SK-N-SH (cell line): Measurements from ENCODE around the gene ANKFN1. TPM values are rescaled to one million over a fixed set of nuclear protein-coding genes. Genes with fewer than 3 reads are reported as not detected.

ENCODE experiments used
- CTCF ChIA-PET: fragments of 300-600, 350-600 bp; formaldehyde crosslinking; extraction: SDS; loops from one replicate; lab custom pipeline; 2021; lab: Yijun Ruan, JAX
- POLR2A ChIA-PET: fragments of 350-600 bp; sonication (Branson Sonifier 250); formaldehyde crosslinking; extraction: SDS; loops from one replicate; lab custom pipeline; 2020; ENCODE audit warnings: antibody characterized with exemption, inconsistent platforms; lab: Yijun Ruan, JAX
- DNase-seq: peaks from one replicate; pipeline ENCODE4 v3.0.0; 2012
- H2AFZ ChIP-seq: fragments of 200-600 bp; sonication (generic); 2 replicates; pipeline ENCODE4 v1.8.1; 2016; ENCODE audit warnings: antibody characterized with exemption, mild to moderate bottlenecking, low read depth
- H3F3A ChIP-seq: fragments of 200-600 bp; sonication (generic); replicated peaks from 2 replicates; pipeline ENCODE3; 2016; ENCODE audit warnings: antibody characterized with exemption, mild to moderate bottlenecking; ENCODE audit not compliant: insufficient read depth
- H3K27ac ChIP-seq, 2 experiments: fragments of 200-500 bp in 1 of 2; fragments of 200-600 bp in 1 of 2; sonication (Bioruptor generic) in 1 of 2; sonication (generic), shearing (Covaris generic) in 1 of 2; 2 replicates each; pipeline versions ENCODE4 v1.5.1 to v1.6.1; 2014 to 2016; ENCODE audit warnings: low read depth in 2 of 2, inconsistent platforms in 1 of 2, low read length in 1 of 2, mild to moderate bottlenecking in 1 of 2, mixed read lengths in 1 of 2
- H3K27me3 ChIP-seq: fragments of 200-600 bp; sonication (generic), shearing (Covaris generic); 2 replicates; pipeline ENCODE4 v1.6.1; 2016; ENCODE audit warnings: mixed run types; ENCODE audit not compliant: insufficient read depth
- H3K36me3 ChIP-seq, 2 experiments: fragments of 200-500 bp in 1 of 2; fragments of 200-600 bp in 1 of 2; sonication (Bioruptor generic) in 1 of 2; sonication (generic) in 1 of 2; replicated peaks in 1 of 2; 2 replicates each; pipeline versions ENCODE3 to v1.5.1; 2014 to 2016; ENCODE audit warnings: low read length in 1 of 2, mild to moderate bottlenecking in 1 of 2; ENCODE audit not compliant: insufficient read depth in 2 of 2, control insufficient read depth in 1 of 2
- H3K4me1 ChIP-seq, 2 experiments: fragments of 200-500 bp in 1 of 2; fragments of 200-600 bp in 1 of 2; sonication (Bioruptor generic) in 1 of 2; sonication (generic), shearing (Covaris generic) in 1 of 2; 2 replicates each; pipeline versions ENCODE4 v1.5.1 to v1.6.1; 2014 to 2016; ENCODE audit warnings: low read depth in 1 of 2, low read length in 1 of 2, mixed run types in 1 of 2; ENCODE audit not compliant: insufficient read depth in 2 of 2, control insufficient read depth in 1 of 2
- H3K4me2 ChIP-seq: fragments of 200-600 bp; sonication (generic), shearing (Covaris generic); 2 replicates; pipeline ENCODE4 v1.6.1; 2017; ENCODE audit warnings: mixed run types
- H3K4me3 ChIP-seq, 2 experiments: fragments of 200-500 bp in 1 of 2; fragments of 200-600 bp in 1 of 2; sonication (Bioruptor generic) in 1 of 2; sonication (generic), shearing (Covaris generic) in 1 of 2; 2 replicates each; pipeline versions ENCODE4 v1.5.1 to v1.8.1; 2014 to 2016; ENCODE audit warnings: low read depth in 2 of 2, inconsistent platforms in 1 of 2, low read length in 1 of 2, mild to moderate bottlenecking in 1 of 2, mixed read lengths in 1 of 2, moderate library complexity in 1 of 2
- H3K79me2 ChIP-seq: fragments of 200-600 bp; sonication (generic); 2 replicates; pipeline ENCODE4 v1.8.1; 2017; ENCODE audit warnings: mild to moderate bottlenecking; ENCODE audit not compliant: insufficient read depth
- H3K9ac ChIP-seq: fragments of 200-600 bp; sonication (generic); 2 replicates; pipeline ENCODE4 v1.6.1; 2017; ENCODE audit warnings: mixed run types
- H3K9me2 ChIP-seq: fragments of 200-600 bp; sonication (generic); 2 replicates; pipeline ENCODE4 v1.6.1; 2017; ENCODE audit warnings: mixed run types
- H3K9me3 ChIP-seq: fragments of 200-600 bp; sonication (generic); 2 replicates; pipeline ENCODE4 v1.6.1; 2017; ENCODE audit warnings: mixed run types, mild to moderate bottlenecking, moderate library complexity
- H4K20me1 ChIP-seq: fragments of 200-600 bp; sonication (generic); 2 replicates; pipeline ENCODE4 v1.6.1; 2017; ENCODE audit warnings: mild to moderate bottlenecking, mixed run types; ENCODE audit not compliant: insufficient read depth
- ELF1 ChIP-seq: IDR thresholded peaks from 2 replicates; pipeline ENCODE4 v1.4.0; 2012
- EP300 ChIP-seq, 2 experiments: IDR thresholded peaks; 2 replicates each; pipeline versions ENCODE4 v1.4.0 to v1.6.1; 2012; ENCODE audit warnings: borderline replicate concordance in 1 of 2, low read depth in 1 of 2, low read length in 1 of 2
- EZH2phosphoT487 ChIP-seq: fragments of 200-600 bp; sonication (generic); IDR thresholded peaks from 2 replicates; pipeline ENCODE4 v1.6.1; 2017; ENCODE audit warnings: low read depth, mixed run types, mild to moderate bottlenecking, antibody characterized with exemption, moderate library complexity, borderline replicate concordance
- GATA2 ChIP-seq: sonication (generic); formaldehyde crosslinking; IDR thresholded peaks from 2 replicates; pipeline ENCODE4 v1.5.0; 2020; ENCODE audit warnings: mild to moderate bottlenecking, missing genetic modification reagents
- NFIC ChIP-seq: IDR thresholded peaks from 2 replicates; pipeline ENCODE4 v1.4.0; 2012; ENCODE audit warnings: borderline replicate concordance
- POLR2AphosphoS5 ChIP-seq: IDR thresholded peaks from 2 replicates; pipeline ENCODE4 v1.6.1; 2012; ENCODE audit warnings: low read depth, low read length
- RCOR1 ChIP-seq: fragments of 150-350 bp; IDR thresholded peaks from 2 replicates; pipeline ENCODE4 v1.6.1; 2017; ENCODE audit warnings: antibody characterized with exemption, low read length
- RXRA ChIP-seq: IDR thresholded peaks from 2 replicates; pipeline ENCODE4 v1.4.0; 2012; ENCODE audit warnings: low read depth, mild to moderate bottlenecking, borderline replicate concordance
- SMC3 ChIP-seq: IDR thresholded peaks from 2 replicates; pipeline ENCODE4 v1.6.1; 2012; ENCODE audit warnings: low read depth, low read length, improper control_type of control experiment
- TAF1 ChIP-seq: IDR thresholded peaks from 2 replicates; pipeline ENCODE4 v1.6.1; 2012; ENCODE audit warnings: low read depth, mild to moderate bottlenecking, low read length, moderate library complexity, borderline replicate concordance
- TEAD4 ChIP-seq: IDR thresholded peaks from 2 replicates; pipeline ENCODE4 v1.4.0; 2012; ENCODE audit warnings: mild to moderate bottlenecking, borderline replicate concordance; ENCODE audit not compliant: insufficient read depth
- WGBS: methylation state at CpG from one replicate; pipeline ENCODE4 v1.1.6; 2017; ENCODE audit warnings: low lambda C conversion rate; 5-methylcytosine and 5-hydroxymethylcytosine counted together
- polyA plus RNA-seq, 3 experiments: library from polyadenylated mRNA; depleted of rRNA; stranded (reverse); fragments of >200 nt; gene quantifications; 2 replicates each; pipeline ENCODE4 v1.2.3, GENCODE V29; 2012
- small RNA-seq, 7 experiments: library from RNA; depleted of rRNA; stranded (forward); fragments of <200 nt; gene quantifications; one replicate each; pipeline ENCODE3, GENCODE V24; 2012

Gene ANKFN1
- polyA plus RNA-seq, 1 of the 3 experiments (the other 2 are of a cell fraction) = 0.07 TPM

DNA sequence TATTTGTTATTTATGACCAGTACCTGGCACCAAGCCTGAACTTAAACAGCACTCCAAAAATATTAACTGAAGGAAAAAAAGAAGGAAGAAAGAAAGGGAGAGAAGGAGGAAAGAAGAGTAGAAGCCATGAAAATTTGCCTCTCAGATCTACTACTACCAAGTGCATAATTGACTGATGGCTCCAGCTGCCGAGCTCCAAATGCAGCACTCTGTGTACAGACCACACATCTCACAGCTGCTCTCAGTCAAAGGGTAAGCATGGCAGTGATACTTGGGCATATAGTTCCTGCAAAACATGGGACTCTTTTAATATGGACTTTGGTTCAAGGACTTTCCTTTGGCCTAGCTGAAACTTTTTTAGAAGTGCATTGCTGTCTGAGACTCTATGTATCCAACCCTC is 396.2 kb downstream of the ANKFN1 start (continued):
- no peak for TF ChIP-seq ELF1

DNA sequence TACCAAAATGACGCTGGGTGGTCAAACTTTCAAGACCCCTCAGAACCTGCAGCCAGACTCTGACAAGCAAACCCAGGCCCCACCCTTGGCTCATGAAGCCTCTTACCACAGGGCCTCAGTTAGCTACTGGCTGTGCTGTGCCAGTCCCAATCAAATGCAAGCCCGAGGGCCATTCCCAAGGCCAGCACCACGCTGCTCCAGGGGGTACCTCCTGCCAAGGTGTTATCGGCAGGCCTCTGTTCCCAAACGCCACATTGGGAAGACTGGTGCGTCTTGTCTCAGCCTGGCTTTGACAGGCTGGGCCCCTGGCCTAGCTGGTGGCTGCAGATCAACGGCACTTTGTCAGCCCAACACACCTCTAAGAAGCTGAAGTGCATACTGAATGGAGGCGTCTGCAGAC is 404.4 kb downstream of the ANKFN1 start:
- Histone ChIP-seq H3K27me3 (peaks cover 11% of the 10 kb centered on the region), H4K20me1 (no peaks in the 10 kb centered on the region), H3K4me2 (no peak overlapping the region), H3K36me3 (no peaks in the 10 kb centered on the region), H2AFZ (no peak overlapping the region), H3K9me2 (no peaks in the 10 kb centered on the region), H3K9ac (no peak overlapping the region), H3K4me3 (no peak overlapping the region), H3F3A (no peaks in the 10 kb centered on the region), H3K4me1 (no peaks in the 10 kb centered on the region), H3K79me2 (no peaks in the 10 kb centered on the region), H3K27ac (no peak overlapping the region), H3K9me3 (no peaks in the 10 kb centered on the region)
- CTCF ChIA-PET = no interaction called here
- WGBS = 20% methylated on average over 8 of the region's 8 CpGs
- TF ChIP-seq RXRA = no peak
- no peak for TF ChIP-seq EP300 (IDR thresholded peaks at IDR 0.05; ENCODE audit: borderline replicate concordance in 1 of 2, low read depth in 1 of 2, low read length in 1 of 2)
- no peak for DNase-seq
- POLR2A ChIA-PET = no interaction called here

DNA sequence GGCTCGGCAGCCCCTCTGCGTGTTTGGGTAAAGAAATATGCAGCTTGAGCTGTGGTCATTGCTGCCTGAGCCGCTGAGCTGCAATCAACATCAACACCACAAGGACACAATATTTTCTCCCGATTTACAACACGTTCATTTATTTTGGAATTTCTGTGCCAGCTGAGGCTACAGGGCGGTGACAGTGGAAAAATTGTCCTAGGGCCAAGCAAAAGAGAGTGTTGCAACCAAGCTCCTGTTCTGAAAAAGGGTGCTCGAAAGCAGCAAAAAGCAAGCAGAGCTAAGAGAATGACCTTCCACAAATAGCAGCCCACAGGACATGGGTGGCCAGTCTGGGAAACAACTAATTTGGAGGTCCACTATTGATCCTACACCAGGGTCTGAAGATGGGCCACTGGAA is 404.8 kb downstream of the ANKFN1 start:
- no peaks in the 10 kb centered on the region for H3K9me2 ChIP-seq
- no peak for DNase-seq
- H3F3A ChIP-seq = no peaks in the 10 kb centered on the region
- no peaks in the 10 kb centered on the region for H3K4me1 ChIP-seq
- ChIA-PET CTCF (no interaction called here), POLR2A (no interaction called here)
- no peak overlapping the region for H3K4me3 ChIP-seq
- H3K27ac ChIP-seq = no peak overlapping the region
- no peaks in the 10 kb centered on the region for H4K20me1 ChIP-seq
- H2AFZ ChIP-seq = no peak overlapping the region
- H3K9ac ChIP-seq = no peak overlapping the region
- 10% methylated on average over 7 of the region's 7 CpGs for WGBS
- H3K27me3 ChIP-seq = peaks cover 11% of the 10 kb centered on the region
- no peaks in the 10 kb centered on the region for H3K9me3 ChIP-seq
- no peak for TF ChIP-seq GATA2 (CRISPR knock-in tag)
- TF ChIP-seq EP300 (IDR thresholded peaks at IDR 0.05; ENCODE audit: borderline replicate concordance in 1 of 2, low read depth in 1 of 2, low read length in 1 of 2) = no peak
- TF ChIP-seq SMC3 = no peak
- TF ChIP-seq NFIC = no peak
- TF ChIP-seq EZH2phosphoT487 = no peak
- no peak for TF ChIP-seq TAF1
- no peak for TF ChIP-seq RCOR1
- no peak for TF ChIP-seq TEAD4
- no peak for TF ChIP-seq POLR2AphosphoS5
- H3K4me2 ChIP-seq = no peak overlapping the region
- H3K79me2 ChIP-seq = no peaks in the 10 kb centered on the region
- H3K36me3 ChIP-seq = no peaks in the 10 kb centered on the region

Small RNAs within 50 kb of the gene (small RNA-seq; reads per million reads assigned to genes)
- 0 reads per million in 7 experiments for gene AC006600.1
